ENCODE results near the gene KXD1.

GRCh38 chr19:18610556-18611326, 53.1 kb downstream of the KXD1 start:
- TF ChIP-seq CTCF (conservative IDR thresholded peaks at IDR 0.05) (no peak), ZFX (IDR thresholded peaks at IDR 0.05) (no peak)

All from C4-2B (cell line).